ENCODE data around the gene TWIST2. TPM values are rescaled to one million over a fixed set of nuclear protein-coding genes. Genes with fewer than 3 reads are reported as not detected.

The TWIST2 gene
- total and polyA plus RNA-seq, 9 of the 15 experiments (the other 6 are each of a cell fraction or from before 2014, with no cell fraction given), result not detected

GRCh38 chr2:238816291-238816690 lies 31.6 kb upstream of the TWIST2 start (continued):
- TF ChIP-seq, protein P1, sequence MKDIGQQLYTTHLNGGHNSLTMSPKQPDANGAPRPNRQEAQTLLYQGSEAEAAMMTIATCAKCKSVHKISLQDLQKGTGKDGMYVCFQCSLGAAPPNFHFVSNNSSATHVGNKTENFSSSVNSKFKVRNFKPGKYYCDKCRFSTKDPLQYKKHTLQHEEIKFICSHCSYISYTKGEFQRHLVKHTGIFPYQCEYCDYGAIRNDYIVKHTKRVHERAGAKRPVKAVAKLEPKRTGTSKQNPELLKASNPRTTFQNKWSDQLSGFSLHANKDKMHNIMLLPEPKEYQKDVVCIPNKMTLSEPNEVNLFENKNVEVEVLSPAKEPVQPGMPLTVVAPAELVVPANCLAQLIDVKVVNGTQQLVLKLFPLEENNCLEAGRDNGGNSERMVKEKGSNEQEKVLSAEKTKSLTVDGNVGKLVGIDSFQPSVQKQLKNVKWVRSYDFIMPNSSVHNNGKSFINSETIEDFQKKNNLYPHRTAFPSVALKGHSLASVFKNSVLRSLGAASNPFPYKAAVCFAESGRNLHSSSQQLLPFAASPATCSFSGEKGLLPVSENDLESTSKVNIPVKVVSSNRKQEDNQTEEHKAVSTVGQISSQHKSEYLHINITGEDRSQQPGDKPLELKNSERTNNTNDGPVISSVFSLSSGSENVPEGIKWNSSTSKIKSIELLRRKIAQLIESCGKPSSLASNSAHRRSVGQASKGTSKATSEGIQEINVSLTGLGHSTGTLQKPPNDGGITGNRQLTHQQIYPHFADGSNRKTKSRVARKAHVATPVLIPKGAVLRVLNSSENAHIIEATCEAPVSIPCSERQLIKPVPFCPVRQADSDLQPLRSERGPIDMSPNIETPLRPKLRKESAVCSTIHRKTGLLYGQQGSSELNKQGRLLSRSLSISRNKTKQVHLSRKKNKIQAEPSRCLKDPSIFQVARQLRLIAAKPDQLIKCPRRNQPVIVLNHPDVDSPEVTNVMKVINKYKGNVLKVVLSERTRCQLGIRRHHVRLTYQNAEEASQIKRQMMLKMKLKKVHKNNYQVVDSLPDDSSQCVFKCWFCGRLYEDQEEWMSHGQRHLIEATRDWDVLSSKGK (CRISPR knock-in tag; IDR thresholded peaks at IDR 0.05), result no peak
- no peak for TF ChIP-seq BMI1 (IDR thresholded peaks at IDR 0.05; ENCODE audit: low read length)

DNA sequence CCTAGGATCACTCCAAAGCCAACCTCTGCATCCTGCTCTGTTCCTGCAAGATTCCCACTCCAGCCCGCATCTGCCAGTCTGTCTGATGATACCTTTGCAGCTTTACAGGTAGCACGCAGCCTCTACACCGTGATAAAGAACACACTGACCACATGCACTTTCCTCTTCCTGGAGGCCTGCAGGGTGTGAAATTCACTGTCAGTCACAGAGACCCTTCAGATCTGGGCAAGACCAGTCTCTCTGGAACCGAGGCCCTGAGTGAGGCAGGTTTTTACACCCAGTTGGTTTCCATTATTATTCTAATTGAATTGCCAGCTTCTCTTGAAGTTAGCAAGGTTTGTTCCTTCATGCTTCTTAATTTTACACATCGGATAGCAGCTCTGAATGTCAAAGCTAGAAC lies 30.5 kb upstream of the TWIST2 start:
- Histone ChIP-seq H3K9me3 (replicated peaks; ENCODE audit: control insufficient read depth, insufficient read depth, low read depth, low read length) (no peaks in the 10 kb centered on the region), H3K79me2 (ENCODE audit: control insufficient read depth, insufficient read depth, low read length) (no peaks in the 10 kb centered on the region), H3K4me1 (replicated peaks in 1 of 2; ENCODE audit: control insufficient read depth in 2 of 2, insufficient read depth in 2 of 2, low read length in 2 of 2) (no peaks in the 10 kb centered on the region), H3K4me2 (ENCODE audit: insufficient read depth, low read length) (no peak overlapping the region), H3K9ac (ENCODE audit: insufficient read depth in 1 of 2, low read depth in 2 of 2, low read length in 2 of 2) (no peak overlapping the region), H3K27ac (ENCODE audit: extremely low read depth, low read depth, low read length) (no peak overlapping the region), H3K9me1 (ENCODE audit: control insufficient read depth, insufficient read depth, low read length) (no peaks in the 10 kb centered on the region), H2AFZ (ENCODE audit: low read depth, low read length) (no peak overlapping the region), H3K4me3 (no peak overlapping the region), H3K36me3 (ENCODE audit: control insufficient read depth, insufficient read depth, low read length) (no peaks in the 10 kb centered on the region), H3K27me3 (ENCODE audit: control insufficient read depth in 2 of 2, insufficient read depth in 2 of 2, low read length in 2 of 2) (peaks cover 0 to 5% of the 10 kb centered on the region in 2 experiments; a peak in 1 of 5 replicates), H4K20me1 (replicated peaks; ENCODE audit: control insufficient read depth, insufficient read depth, low read length) (no peaks in the 10 kb centered on the region)
- no peak for FAIRE-seq
- 0% methylated on average over 5 of the region's 5 CpGs for WGBS (ENCODE audit: insufficient coverage, low coverage, missing lambda C conversion rate)
- CTCF ChIA-PET (ENCODE audit: low intra/inter-chr PET ratio), result no interaction called here
- POLR2A ChIA-PET, result no interaction called here
- no TSS peak for BruUV-seq (replicated peaks)
- TF ChIP-seq HEY1 (CRISPR knock-in tag; IDR thresholded peaks at IDR 0.05; ENCODE audit: borderline replicate concordance) (no peak), ARID1B (IDR thresholded peaks at IDR 0.05) (no peak), FOXO4 (CRISPR knock-in tag; IDR thresholded peaks at IDR 0.05) (no peak)
- no peak for ATAC-seq
- in situ Hi-C loops (cut with MboI), result no loop called here
- intact Hi-C loops (cut with micrococcal nuclease), result no loop called here
- no peak for DNase-seq (ENCODE audit: extremely low read depth in 1 of 4, low spot score in 3 of 4)

All from K562 (cell line).